Liver (tissue), 3 donors: ENCODE data around the gene FOXI1.

Experiments
- CTCF ChIP-seq: fragments of 150-350 bp; IDR thresholded peaks from 2 replicates; pipeline ENCODE4 v1.5.1; 2017; ENCODE audit warnings: improper control_type of control experiment, low read depth, low read length; ENCODE audit not compliant: missing input control
- HNF4A ChIP-seq, 2 donors: conservative IDR thresholded peaks; 2 replicates each; pipeline ENCODE4 v1.6.1; 2016; ENCODE audit warnings: antibody characterized with exemption in 2 of 2, mild to moderate bottlenecking in 2 of 2
- SP1 ChIP-seq: IDR thresholded peaks from 2 replicates; pipeline ENCODE4 v1.6.1; 2018; ENCODE audit warnings: antibody characterized with exemption, mild to moderate bottlenecking
- YY1 ChIP-seq: IDR thresholded peaks from 2 replicates; pipeline ENCODE4 v1.6.1; 2016; ENCODE audit warnings: antibody characterized with exemption, mild to moderate bottlenecking
- donor health status: healthy.
- donor health status: healthy.

GRCh38 chr5:170100066-170100943 lies 5.4 kb upstream of the FOXI1 start:
- TF ChIP-seq CTCF (peak; percentile 65), SP1 (no peak), HNF4A (conservative IDR thresholded peaks at IDR 0.05) (no peak), YY1 (no peak)
